Keratinocyte (primary cell): ENCODE results near the gene TSPEAR. TPM values are rescaled to one million over a fixed set of nuclear protein-coding genes. Genes with fewer than 3 reads are reported as not detected.

Experiments used
- DNase-seq: peaks from one replicate; pipeline ENCODE4 v3.0.0-alpha.2; 2011; ENCODE audit warnings: low read depth, missing footprints, low spot score
- FAIRE-seq: peaks from 2 replicates; lab custom pipeline; 2011; peaks lifted over from hg19 to GRCh38; lab: Jason Lieb, UNC
- H2AFZ ChIP-seq: 2 replicates; pipeline ENCODE4 v1.6.0; 2012; ENCODE audit warnings: low read length, control low read depth, inconsistent platforms; ENCODE audit not compliant: control insufficient read depth
- H3K27ac ChIP-seq: 2 replicates; pipeline ENCODE4 v1.5.1; 2011; ENCODE audit warnings: low read length; ENCODE audit not compliant: control insufficient read depth, insufficient read depth
- H3K27me3 ChIP-seq: 3 replicates; pipeline ENCODE4 v1.6.0; 2011; ENCODE audit warnings: low read length; ENCODE audit not compliant: control insufficient read depth, insufficient read depth; ENCODE audit errors: extremely low read depth
- H3K36me3 ChIP-seq, 2 experiments: 2 replicates in 1 of 2; 3 replicates in 1 of 2; pipeline ENCODE4 v1.5.1; 2011; ENCODE audit warnings: low read length in 2 of 2, mild to moderate bottlenecking in 1 of 2; ENCODE audit not compliant: control insufficient read depth in 2 of 2, insufficient read depth in 2 of 2; ENCODE audit errors: extremely low read depth in 1 of 2
- H3K4me1 ChIP-seq: 3 replicates; pipeline ENCODE4 v1.5.1; 2011; ENCODE audit warnings: low read length; ENCODE audit not compliant: control insufficient read depth, insufficient read depth; ENCODE audit errors: extremely low read depth
- H3K4me2 ChIP-seq: 3 replicates; pipeline ENCODE4 v1.6.0; 2011; ENCODE audit warnings: low read depth, low read length; ENCODE audit not compliant: control insufficient read depth, insufficient read depth; ENCODE audit errors: extremely low read depth
- H3K4me3 ChIP-seq, 3 experiments: fragments of 200-600 bp in 1 of 3; sonication (generic) in 1 of 3; 2 replicates in 2 of 3; 3 replicates in 1 of 3; pipeline ENCODE4 v1.5.1; 2011 to 2016; ENCODE audit warnings: low read length in 3 of 3, mild to moderate bottlenecking in 3 of 3, control low read depth in 2 of 3, inconsistent platforms in 1 of 3, low read depth in 1 of 3, mixed read lengths in 1 of 3, mixed run types in 1 of 3, moderate library complexity in 1 of 3; ENCODE audit not compliant: control insufficient read depth in 2 of 3, insufficient read depth in 2 of 3; ENCODE audit errors: extremely low read depth in 1 of 3
- H3K79me2 ChIP-seq: 2 replicates; pipeline ENCODE4 v1.6.0; 2012; ENCODE audit warnings: low read length; ENCODE audit not compliant: control insufficient read depth, insufficient read depth
- H3K9ac ChIP-seq: 3 replicates; pipeline ENCODE4 v1.6.0; 2011; ENCODE audit warnings: low read length; ENCODE audit not compliant: control insufficient read depth, insufficient read depth; ENCODE audit errors: extremely low read depth
- H3K9me1 ChIP-seq: 3 replicates; pipeline ENCODE4 v1.6.0; 2011; ENCODE audit warnings: low read length; ENCODE audit not compliant: control insufficient read depth, insufficient read depth; ENCODE audit errors: extremely low read depth
- H3K9me3 ChIP-seq: 2 replicates; pipeline ENCODE4 v1.5.1; 2012; ENCODE audit warnings: low read depth, low read length; ENCODE audit not compliant: control insufficient read depth
- H4K20me1 ChIP-seq: 3 replicates; pipeline ENCODE4 v1.6.0; 2011; ENCODE audit warnings: low read length; ENCODE audit not compliant: control insufficient read depth, insufficient read depth; ENCODE audit errors: extremely low read depth
- CTCF ChIP-seq, 3 experiments: IDR thresholded peaks in 1 of 3; conservative IDR thresholded peaks in 1 of 3; optimal IDR thresholded peaks in 1 of 3; 2 replicates in 2 of 3; 3 replicates in 1 of 3; pipeline versions ENCODE3 to v1.5.1; 2011; ENCODE audit warnings: low read length in 3 of 3, mild to moderate bottlenecking in 3 of 3, moderate library complexity in 2 of 3, control low read depth in 1 of 3, inconsistent platforms in 1 of 3; ENCODE audit not compliant: insufficient read depth in 2 of 3; ENCODE audit errors: extremely low read depth in 1 of 3
- EZH2 ChIP-seq: IDR thresholded peaks from one replicate; pipeline ENCODE4 v1.6.1; 2012; ENCODE audit warnings: inconsistent platforms, mild to moderate bottlenecking, low read length, moderate library complexity
- dilution Hi-C: fragments of 300-500 bp; cut with MboI; formaldehyde crosslinking; loops from one replicate; pipeline ENCODE4 v1.7.0; 2020; ENCODE audit warnings: low sequenced_read_pairs; ENCODE audit not compliant: extremely low pct_ligation_motif_present
- polyA plus RNA-seq, 5 experiments: library from polyadenylated mRNA; depleted of rRNA in 3 of 5; stranded (reverse) in 3 of 5; stranded (forward) in 1 of 5; unstranded in 1 of 5; fragments of >200 nt; gene quantifications; 1 replicate in 1 of 5; 2 replicates in 3 of 5; 3 replicates in 1 of 5; pipeline versions ENCODE4 v1.2.1 to v1.2.3, GENCODE V29; 2011 to 2012; ENCODE audit warnings: missing spikeins in 2 of 5, low read depth in 1 of 5, low replicate concordance in 1 of 5

Gene TSPEAR
- polyA plus RNA-seq, 1 donor (not counting 4 experiments of a cell fraction or from before 2014, with no cell fraction given), result 0.12 TPM

- Histone ChIP-seq H3K4me3 (no peak overlapping the region), H3K36me3 (no peaks in the 10 kb centered on the region), H3K27ac (no peak overlapping the region), H3K4me2 (no peak overlapping the region), H3K9me1 (no peaks in the 10 kb centered on the region), H4K20me1 (no peaks in the 10 kb centered on the region), H3K27me3 (peaks cover 26% of the 10 kb centered on the region), H3K4me1 (no peaks in the 10 kb centered on the region), H2AFZ (no peak overlapping the region), H3K9ac (no peak overlapping the region), H3K9me3 (no peaks in the 10 kb centered on the region), H3K79me2 (no peaks in the 10 kb centered on the region)
- TF ChIP-seq CTCF (optimal IDR thresholded peaks at IDR 0.05 in 1 of 3, IDR thresholded peaks at IDR 0.05 in 1 of 3, conservative IDR thresholded peaks at IDR 0.05 in 1 of 3; ENCODE audit: extremely low read depth in 1 of 3, insufficient read depth in 2 of 3, low read length in 3 of 3) (no peak), EZH2 (no peak)
- FAIRE-seq, result no peak
- dilution Hi-C loops, result no loop called here
- no peak for DNase-seq
These were observed 11.4 kb upstream of the TSPEAR start for GRCh38 chr21:44722731-44723130.

- Histone ChIP-seq H4K20me1 (no peaks in the 10 kb centered on the region), H3K79me2 (no peaks in the 10 kb centered on the region), H3K27ac (no peak overlapping the region), H3K4me3 (no peak overlapping the region), H3K4me1 (no peaks in the 10 kb centered on the region), H3K36me3 (no peaks in the 10 kb centered on the region), H3K4me2 (no peak overlapping the region), H2AFZ (no peak overlapping the region), H3K9me3 (peaks cover 2% of the 10 kb centered on the region), H3K27me3 (peaks cover 20% of the 10 kb centered on the region), H3K9me1 (no peaks in the 10 kb centered on the region), H3K9ac (no peak overlapping the region)
- dilution Hi-C loops, result no loop called here
- DNase-seq, result no peak
- no peak for TF ChIP-seq CTCF (optimal IDR thresholded peaks at IDR 0.05 in 1 of 3, IDR thresholded peaks at IDR 0.05 in 1 of 3, conservative IDR thresholded peaks at IDR 0.05 in 1 of 3; ENCODE audit: extremely low read depth in 1 of 3, insufficient read depth in 2 of 3, low read length in 3 of 3)
- TF ChIP-seq EZH2, result no peak
- no peak for FAIRE-seq
These were observed 8.8 kb upstream of the TSPEAR start for GRCh38 chr21:44720170-44720569.
